Measurements from ENCODE around the gene TEX264. TPM values are rescaled to one million over a fixed set of nuclear protein-coding genes. Genes with fewer than 3 reads are reported as not detected.

Gene TEX264
- total RNA-seq, 2 experiments from 2014 or later: 45.6 to 50.3 TPM

GRCh38 chr3:51711352-51712037 lies 40.4 kb downstream of the TEX264 start:
- intact Hi-C loops (cut with micrococcal nuclease; ENCODE audit: unreplicated experiment): no loop called here
- ChIA-PET POLR2A (no interaction called here), CTCF (ENCODE audit: unreplicated experiment) (no interaction called here)
- Histone ChIP-seq H3K27ac (ENCODE audit: low read depth, low read length, poor library complexity, severe bottlenecking) (no peak overlapping the region), H3K36me3 (ENCODE audit: insufficient read depth, low read length) (no peaks in the 10 kb centered on the region), H3K4me2 (ENCODE audit: low read length) (no peak overlapping the region), H3K79me2 (ENCODE audit: insufficient read depth, low read depth, low read length) (no peaks in the 10 kb centered on the region), H3K9me3 (ENCODE audit: low read length) (no peaks in the 10 kb centered on the region), H4K20me1 (ENCODE audit: insufficient read depth, low read length) (no peaks in the 10 kb centered on the region), H2AFZ (ENCODE audit: low read length) (no peak overlapping the region), H3K4me1 (ENCODE audit: insufficient read depth, low read length, poor library complexity, severe bottlenecking) (no peaks in the 10 kb centered on the region), H3K4me3 (ENCODE audit: low read depth, low read length, poor library complexity, severe bottlenecking) (no peak overlapping the region), H3K9me2 (ENCODE audit: insufficient read depth, low read length) (no peaks in the 10 kb centered on the region)
- no peak for DNase-seq (ENCODE audit: low spot score)
- BruUV-seq (replicated peaks): no TSS peak
- TF ChIP-seq CTCF (conservative IDR thresholded peaks at IDR 0.05; ENCODE audit: low read length) (no peak), EZH2phosphoT487 (IDR thresholded peaks at IDR 0.05; ENCODE audit: borderline replicate concordance, low read depth, low read length) (no peak)

GRCh38 chr3:51712038-51712420 lies 41.0 kb downstream of the TEX264 start:
- H3K79me2 ChIP-seq (ENCODE audit: insufficient read depth, low read depth, low read length): no peaks in the 10 kb centered on the region
- no peak for DNase-seq (ENCODE audit: low spot score)
- H3K4me3 ChIP-seq (ENCODE audit: low read depth, low read length, poor library complexity, severe bottlenecking): no peak overlapping the region
- H3K9me3 ChIP-seq (ENCODE audit: low read length): no peaks in the 10 kb centered on the region
- H3K4me2 ChIP-seq (ENCODE audit: low read length): no peak overlapping the region
- no peak overlapping the region for H3K27ac ChIP-seq (ENCODE audit: low read depth, low read length, poor library complexity, severe bottlenecking)
- TF ChIP-seq CTCF (conservative IDR thresholded peaks at IDR 0.05; ENCODE audit: low read length) (no peak), EZH2phosphoT487 (IDR thresholded peaks at IDR 0.05; ENCODE audit: borderline replicate concordance, low read depth, low read length) (no peak)
- BruUV-seq (replicated peaks): no TSS peak
- H3K36me3 ChIP-seq (ENCODE audit: insufficient read depth, low read length): no peaks in the 10 kb centered on the region
- ChIA-PET POLR2A (no interaction called here), CTCF (ENCODE audit: unreplicated experiment) (no interaction called here)
- H3K4me1 ChIP-seq (ENCODE audit: insufficient read depth, low read length, poor library complexity, severe bottlenecking): no peaks in the 10 kb centered on the region
- H3K9me2 ChIP-seq (ENCODE audit: insufficient read depth, low read length): no peaks in the 10 kb centered on the region
- intact Hi-C loops (cut with micrococcal nuclease; ENCODE audit: unreplicated experiment): no loop called here
- no peaks in the 10 kb centered on the region for H4K20me1 ChIP-seq (ENCODE audit: insufficient read depth, low read length)
- no peak overlapping the region for H2AFZ ChIP-seq (ENCODE audit: low read length)

- H3K27ac ChIP-seq (ENCODE audit: low read depth, low read length, poor library complexity, severe bottlenecking): no peak overlapping the region
- intact Hi-C loops (cut with micrococcal nuclease; ENCODE audit: unreplicated experiment): no loop called here
- H3K79me2 ChIP-seq (ENCODE audit: insufficient read depth, low read depth, low read length): no peaks in the 10 kb centered on the region
- TF ChIP-seq CTCF (conservative IDR thresholded peaks at IDR 0.05; ENCODE audit: low read length): no peak
- no peak for TF ChIP-seq EZH2phosphoT487 (IDR thresholded peaks at IDR 0.05; ENCODE audit: borderline replicate concordance, low read depth, low read length)
- BruUV-seq (replicated peaks): no TSS peak
- H4K20me1 ChIP-seq (ENCODE audit: insufficient read depth, low read length): no peaks in the 10 kb centered on the region
- no peak overlapping the region for H2AFZ ChIP-seq (ENCODE audit: low read length)
- ChIA-PET POLR2A (no interaction called here), CTCF (ENCODE audit: unreplicated experiment) (no interaction called here)
- no peaks in the 10 kb centered on the region for H3K4me1 ChIP-seq (ENCODE audit: insufficient read depth, low read length, poor library complexity, severe bottlenecking)
- no peak overlapping the region for H3K4me3 ChIP-seq (ENCODE audit: low read depth, low read length, poor library complexity, severe bottlenecking)
- H3K4me2 ChIP-seq (ENCODE audit: low read length): no peak overlapping the region
- no peak for DNase-seq (ENCODE audit: low spot score)
- H3K36me3 ChIP-seq (ENCODE audit: insufficient read depth, low read length): no peaks in the 10 kb centered on the region
- H3K9me3 ChIP-seq (ENCODE audit: low read length): no peaks in the 10 kb centered on the region
- no peaks in the 10 kb centered on the region for H3K9me2 ChIP-seq (ENCODE audit: insufficient read depth, low read length)
These were observed 41.5 kb downstream of the TEX264 start for GRCh38 chr3:51712511-51712931.
